KBM-7 (cell line): ENCODE results near the gene TM6SF1.
"Not testable (repeated sequence)": the region's sequence is repeated elsewhere in the genome, so short reads cannot be mapped to it uniquely, and the experiment has no call there.

Experiments used
- DNase-seq: peaks from one replicate; pipeline ENCODE4 v3.0.0-alpha.2; 2015
- in situ Hi-C: fragments of 300-500 bp; cut with MboI; formaldehyde crosslinking; loops from 2 replicates; pipeline ENCODE4 v1.14.3; 2020; ENCODE audit warnings: low sequenced_read_pairs, low pct_unique_long_range_greater_than_20kb, mixed read lengths

Gene TM6SF1

GRCh38 chr15:83106994-83107840 lies at the start of gene TM6SF1:
Gene TM6SF1 (plus strand): TSS chr15:83107645. CDS start chr15:83107681, 36 bp downstream.
- peak; percentile 55 for DNase-seq
- in situ Hi-C loops: no loop called here

GRCh38 chr15:83057696-83058376 lies 49.6 kb upstream of the TM6SF1 start:
- no peak for DNase-seq
- in situ Hi-C loops: no loop called here

- in situ Hi-C loops: no loop called here
- peak; percentile 39 for DNase-seq
These were observed 45.8 kb upstream of the TM6SF1 start for GRCh38 chr15:83061680-83062079.

GRCh38 chr15:83062768-83063180 lies 44.7 kb upstream of the TM6SF1 start:
- in situ Hi-C loops: no loop called here

GRCh38 chr15:83063551-83063950 lies 43.9 kb upstream of the TM6SF1 start:
- DNase-seq: peak; percentile 79
- in situ Hi-C loops: no loop called here

More at GRCh38 chr15:83062768-83063180, 44.7 kb upstream of the TM6SF1 start:
- peak; percentile 73 for DNase-seq

GRCh38 chr15:83064859-83065258 lies 42.6 kb upstream of the TM6SF1 start:
- DNase-seq: peak; percentile 71
- in situ Hi-C loops: no loop called here

GRCh38 chr15:83065431-83065830 lies 42.0 kb upstream of the TM6SF1 start:
- in situ Hi-C loops: no loop called here
- peak; percentile 39 for DNase-seq

GRCh38 chr15:83066034-83066733 lies 41.3 kb upstream of the TM6SF1 start:
- in situ Hi-C loops: no loop called here

GRCh38 chr15:83066734-83067637 lies 40.5 kb upstream of the TM6SF1 start, which contains the start of gene BTBD1:
Gene BTBD1 (minus strand): TSS chr15:83067252. CDS start chr15:83067151, 101 bp downstream.
- DNase-seq: peak; percentile 97
- in situ Hi-C loops: no loop called here

More at GRCh38 chr15:83066034-83066733, 41.3 kb upstream of the TM6SF1 start:
- peak; percentile 55 for DNase-seq

- DNase-seq: no peak
- in situ Hi-C loops: no loop called here
These were observed 39.8 kb upstream of the TM6SF1 start for GRCh38 chr15:83067638-83067962.

GRCh38 chr15:83068054-83068453 lies 39.4 kb upstream of the TM6SF1 start:
- DNase-seq: peak; percentile 22
- in situ Hi-C loops: no loop called here

- in situ Hi-C loops: not testable (repeated sequence)
- DNase-seq: peak; percentile 77
These were observed 38.2 kb upstream of the TM6SF1 start for GRCh38 chr15:83069211-83069642.

- DNase-seq: no peak
These were observed 29.8 kb upstream of the TM6SF1 start for GRCh38 chr15:83077491-83078230.

GRCh38 chr15:83078712-83079111 lies 28.7 kb upstream of the TM6SF1 start:
- no peak for DNase-seq
- in situ Hi-C loops: no loop called here

More at GRCh38 chr15:83077491-83078230, 29.8 kb upstream of the TM6SF1 start:
- in situ Hi-C loops: no loop called here

GRCh38 chr15:83081256-83082014 lies 26.0 kb upstream of the TM6SF1 start:
- no peak for DNase-seq
- in situ Hi-C loops: no loop called here

GRCh38 chr15:83082730-83083386 lies 24.6 kb upstream of the TM6SF1 start:
- in situ Hi-C loops: no loop called here
- DNase-seq: no peak

GRCh38 chr15:83085461-83085860 lies 22.0 kb upstream of the TM6SF1 start:
- in situ Hi-C loops, DNase-seq: not testable (repeated sequence)
